Erythroblast (primary cell): ENCODE results near the gene B4GALT7.
"Not testable (repeated sequence)": the region's sequence is repeated elsewhere in the genome, so short reads cannot be mapped to it uniquely, and the experiment has no call there.

ENCODE experiments used
- DNase-seq, 2 experiments: peaks; one replicate each; lab custom pipeline; 2025; lab: John Stamatoyannopoulos, UW
- GATA1 ChIP-seq: IDR thresholded peaks from 2 replicates; pipeline ENCODE4 v1.6.1; 2011; ENCODE audit warnings: low read depth, mild to moderate bottlenecking, control low read depth, low read length, moderate library complexity
- POLR2A ChIP-seq: IDR thresholded peaks from 2 replicates; pipeline ENCODE4 v1.6.1; 2011; ENCODE audit warnings: mild to moderate bottlenecking, low read length

B4GALT7 gene

DNA sequence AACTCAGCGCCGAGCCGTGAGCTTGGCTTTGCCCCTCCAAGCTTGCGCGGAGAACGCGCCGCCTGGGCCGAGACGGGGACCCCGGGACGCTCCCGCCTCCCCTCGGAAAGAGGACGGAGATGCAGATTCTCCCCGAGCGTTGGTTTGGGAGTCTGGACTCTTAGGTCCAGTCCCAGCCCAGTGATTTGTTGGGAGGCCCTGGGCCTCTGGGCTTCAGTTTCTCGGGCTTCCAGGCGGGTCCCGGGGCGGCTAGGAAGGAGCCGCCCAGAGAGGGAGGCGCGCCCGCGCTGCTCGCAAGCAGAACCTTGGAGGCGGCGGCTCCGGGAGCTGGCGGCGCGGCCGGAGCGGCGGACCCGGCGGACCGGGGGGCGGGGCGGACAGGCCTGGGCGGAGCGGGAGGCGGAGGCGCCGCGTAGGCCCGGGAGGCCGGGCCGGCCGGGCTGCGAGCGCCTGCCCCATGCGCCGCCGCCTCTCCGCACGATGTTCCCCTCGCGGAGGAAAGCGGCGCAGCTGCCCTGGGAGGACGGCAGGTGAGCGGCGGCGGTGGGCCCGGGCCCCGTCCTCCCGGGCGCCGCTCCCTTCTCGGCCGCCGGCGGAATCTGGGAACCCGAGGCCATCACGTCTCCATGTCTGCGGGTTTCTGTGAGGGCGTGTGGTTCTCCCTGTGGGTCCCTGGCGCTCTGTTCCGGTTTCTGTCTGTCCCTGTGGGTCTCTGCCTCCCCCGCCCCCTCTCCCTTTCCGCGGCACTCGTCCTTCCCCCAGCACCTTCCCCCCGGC is at the start of gene B4GALT7:
B4GALT7 (plus strand) TSS at position 402 of the 777 bp plus-strand sequence; CDS start at position 481, 79 bp downstream.
- peak; percentile 86 for TF ChIP-seq POLR2A
- TF ChIP-seq GATA1 = no peak
- peak; percentile 88 to 93 for DNase-seq

- no peak for DNase-seq
- TF ChIP-seq POLR2A (no peak), GATA1 (no peak)
These were observed 47.0 kb upstream of the B4GALT7 start for GRCh38 chr5:177552839-177553455.

- TF ChIP-seq POLR2A = no peak
- no peak for TF ChIP-seq GATA1
- DNase-seq = peak; percentile 57 to 75
These were observed 46.1 kb upstream of the B4GALT7 start for GRCh38 chr5:177553671-177554429.

GRCh38 chr5:177554474-177555111 is 45.3 kb upstream of the B4GALT7 start, which contains the start of gene FAM193B:
FAM193B (minus strand) TSS chr5:177554563; CDS start chr5:177554458, 105 bp downstream.
- peak; percentile 96 to 98 for DNase-seq
- TF ChIP-seq GATA1 (no peak), POLR2A (no peak)

DNA sequence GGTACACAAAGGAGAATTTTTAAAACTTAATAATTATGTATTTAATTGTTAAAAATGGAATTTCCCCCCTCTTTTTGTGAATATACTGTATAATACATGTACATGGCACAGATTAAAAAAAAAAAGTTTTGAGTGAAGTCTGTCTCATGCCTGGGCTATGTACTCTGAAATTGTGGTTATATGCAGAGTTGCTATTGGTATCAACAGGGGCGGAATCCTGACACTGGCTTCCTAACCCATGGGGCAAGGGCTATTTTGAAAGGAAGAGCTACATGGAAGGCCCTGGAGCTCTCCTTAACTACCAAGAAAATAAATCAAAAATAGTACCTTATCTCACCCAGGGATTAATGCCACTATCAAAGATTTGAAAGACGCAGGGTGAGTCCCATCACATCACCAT is 44.7 kb upstream of the B4GALT7 start:
- DNase-seq = no peak
- TF ChIP-seq POLR2A (no peak), GATA1 (no peak)

GRCh38 chr5:177555665-177556064 is 44.3 kb upstream of the B4GALT7 start:
- TF ChIP-seq POLR2A = no peak
- TF ChIP-seq GATA1 = no peak
- no peak for DNase-seq

GRCh38 chr5:177557041-177557647 is 42.8 kb upstream of the B4GALT7 start:
- TF ChIP-seq GATA1 (no peak), POLR2A (no peak)
- DNase-seq = peak; percentile 65 to 76

DNA sequence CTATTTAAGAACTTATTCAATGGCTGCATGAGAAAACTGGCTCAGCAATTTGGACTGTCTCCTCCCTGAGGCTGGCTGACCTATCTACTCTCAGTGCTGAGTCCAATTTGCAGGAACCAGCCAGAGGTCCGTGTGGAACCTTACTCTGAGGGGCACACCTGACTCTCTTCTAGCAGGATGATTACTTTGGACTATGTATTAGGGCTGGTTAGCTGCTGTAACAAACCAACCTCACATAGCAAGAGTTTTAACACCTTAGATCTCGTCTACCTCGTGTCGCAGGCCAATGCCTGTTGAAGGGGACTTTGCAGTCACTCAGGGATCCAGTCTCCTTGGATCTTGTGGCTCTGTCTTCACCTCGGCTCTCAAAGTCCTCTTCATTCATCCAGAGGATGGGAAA is 42.1 kb upstream of the B4GALT7 start:
- no peak for TF ChIP-seq GATA1
- no peak for TF ChIP-seq POLR2A
- DNase-seq = no peak

DNA sequence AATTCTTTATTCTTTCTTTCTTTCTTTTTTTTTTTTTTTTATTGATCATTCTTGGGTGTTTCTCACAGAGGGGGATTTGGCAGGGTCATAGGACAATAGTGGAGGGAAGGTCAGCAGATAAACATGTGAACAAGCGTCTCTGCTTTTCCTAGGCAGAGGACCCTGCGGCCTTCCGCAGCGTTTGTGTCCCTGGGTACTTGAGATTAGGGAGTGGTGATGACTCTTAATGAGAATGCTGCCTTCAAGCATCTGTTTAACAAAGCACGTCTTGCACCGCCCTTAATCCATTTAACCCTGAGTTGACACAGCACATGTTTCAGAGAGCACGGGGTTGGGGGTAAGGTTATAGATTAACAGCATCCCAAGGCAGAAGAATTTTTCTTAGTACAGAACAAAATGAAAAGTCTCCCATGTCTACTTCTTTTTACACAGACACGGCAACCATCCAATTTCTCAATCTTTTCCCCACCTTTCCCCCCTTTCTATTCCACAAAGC is 40.4 kb upstream of the B4GALT7 start:
- not testable (repeated sequence) for DNase-seq

- no peak for TF ChIP-seq GATA1
- no peak for TF ChIP-seq POLR2A
- DNase-seq = no peak
These were observed 34.9 kb upstream of the B4GALT7 start for GRCh38 chr5:177565046-177565445.

DNA sequence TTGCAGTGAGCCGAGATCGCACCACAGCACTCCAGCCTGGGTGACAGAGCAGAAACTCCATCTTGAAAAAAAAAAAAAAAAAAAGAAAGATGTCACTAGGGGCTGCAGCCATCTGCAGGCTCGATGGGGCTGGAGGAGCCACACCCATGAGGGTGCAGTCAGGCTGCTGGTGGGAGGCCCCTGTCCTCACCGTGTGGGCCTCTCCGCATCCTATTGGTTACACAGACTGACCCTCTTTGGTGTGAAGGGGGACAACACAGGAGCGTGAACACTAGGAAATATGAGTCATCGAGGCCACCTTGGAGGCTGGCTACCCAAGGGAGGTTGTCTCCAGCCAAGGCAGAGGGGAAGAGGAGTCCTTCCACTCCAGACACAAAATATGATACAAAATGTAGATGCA is 31.6 kb upstream of the B4GALT7 start:
- TF ChIP-seq GATA1 (no peak), POLR2A (no peak)
- no peak for DNase-seq

DNA sequence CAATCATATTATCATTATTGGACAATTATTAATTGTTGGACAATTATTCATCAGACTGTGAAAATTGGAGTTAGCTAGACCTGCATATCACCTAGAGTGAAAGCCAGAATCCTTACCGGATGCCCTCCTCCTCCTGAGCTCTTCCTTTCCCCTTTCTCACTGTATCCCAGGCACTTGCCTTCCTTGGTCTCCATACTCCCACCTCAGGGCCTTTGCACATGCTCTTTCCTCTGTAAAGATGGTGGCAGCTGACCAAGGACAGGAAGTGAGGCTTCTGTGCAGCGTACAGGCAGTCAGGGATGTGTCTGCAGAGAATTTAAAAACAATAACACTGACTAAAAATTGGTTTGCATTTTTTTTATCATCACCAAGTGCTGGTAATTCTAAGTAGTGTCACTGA is 30.0 kb upstream of the B4GALT7 start:
- DNase-seq = no peak
- TF ChIP-seq GATA1 (no peak), POLR2A (no peak)

GRCh38 chr5:177575488-177575887 is 24.4 kb upstream of the B4GALT7 start:
- TF ChIP-seq GATA1 (no peak), POLR2A (no peak)
- no peak for DNase-seq
